ENCODE data around the gene SPATA31E1.
"Not testable (repeated sequence)": the region's sequence is repeated elsewhere in the genome, so short reads cannot be mapped to it uniquely, and the experiment has no call there.

The SPATA31E1 gene

GRCh38 chr9:87884578-87885459 is 2.1 kb downstream of the SPATA31E1 start:
- no peak for DNase-seq (ENCODE audit: low read depth in 2 of 3, low spot score in 2 of 3)

DNA sequence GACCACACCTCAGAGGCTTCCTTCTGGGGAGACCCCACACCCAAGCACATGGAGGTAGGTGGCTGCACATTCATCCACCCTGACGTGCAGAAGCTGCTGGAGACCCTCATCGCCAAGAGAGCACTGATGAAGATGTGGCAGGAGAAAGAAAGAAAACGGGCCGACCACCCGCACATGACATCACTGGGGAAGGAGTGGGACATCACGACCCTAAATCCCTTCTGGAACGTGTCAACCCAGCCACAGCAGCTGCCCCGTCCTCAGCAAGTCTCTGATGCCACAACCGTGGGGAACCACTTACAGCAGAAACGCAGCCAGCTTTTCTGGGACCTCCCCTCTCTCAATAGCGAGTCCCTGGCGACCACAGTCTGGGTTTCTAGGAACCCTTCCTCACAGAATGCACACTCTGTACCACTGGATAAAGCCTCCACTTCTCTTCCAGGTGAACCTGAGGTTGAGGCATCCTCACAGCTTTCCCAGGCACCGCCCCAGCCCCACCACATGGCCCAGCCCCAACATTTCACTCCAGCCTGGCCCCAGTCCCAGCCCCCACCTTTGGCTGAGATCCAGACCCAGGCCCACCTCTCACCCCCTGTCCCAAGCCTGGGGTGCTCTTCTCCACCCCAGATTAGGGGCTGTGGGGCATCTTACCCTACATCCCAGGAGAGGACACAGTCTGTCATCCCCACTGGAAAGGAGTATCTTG is 3.0 kb downstream of the SPATA31E1 start:
- DNase-seq (ENCODE audit: low read depth in 2 of 3, low spot score in 2 of 3) = no peak

GRCh38 chr9:87886210-87886932 is 3.7 kb downstream of the SPATA31E1 start:
- DNase-seq (ENCODE audit: low read depth in 2 of 3, low spot score in 2 of 3) = no peak

GRCh38 chr9:87886933-87887505 is 4.3 kb downstream of the SPATA31E1 start:
- no peak for DNase-seq (ENCODE audit: low read depth in 2 of 3, low spot score in 2 of 3)

- DNase-seq (ENCODE audit: low read depth in 2 of 3, low spot score in 2 of 3) = no peak
Measured at GRCh38 chr9:87887661-87888480, 5.2 kb downstream of the SPATA31E1 start.

GRCh38 chr9:87888501-87888900 is 5.8 kb downstream of the SPATA31E1 start:
- DNase-seq (ENCODE audit: low read depth in 2 of 3, low spot score in 2 of 3) = no peak

- DNase-seq (ENCODE audit: low read depth in 2 of 3, low spot score in 2 of 3) = no peak
Measured at GRCh38 chr9:87889065-87889881, 6.6 kb downstream of the SPATA31E1 start.

GRCh38 chr9:87889882-87890252 is 7.2 kb downstream of the SPATA31E1 start:
- DNase-seq (ENCODE audit: low read depth in 2 of 3, low spot score in 2 of 3) = no peak

GRCh38 chr9:87890837-87891236 is 8.2 kb downstream of the SPATA31E1 start:
- DNase-seq (ENCODE audit: low read depth in 2 of 3, low spot score in 2 of 3) = no peak

GRCh38 chr9:87891754-87892153 is 9.1 kb downstream of the SPATA31E1 start:
- DNase-seq (ENCODE audit: low read depth in 2 of 3, low spot score in 2 of 3) = no peak

- no peak for DNase-seq (ENCODE audit: low read depth in 2 of 3, low spot score in 2 of 3)
Measured at GRCh38 chr9:87892956-87893355, 10.3 kb downstream of the SPATA31E1 start.

DNA sequence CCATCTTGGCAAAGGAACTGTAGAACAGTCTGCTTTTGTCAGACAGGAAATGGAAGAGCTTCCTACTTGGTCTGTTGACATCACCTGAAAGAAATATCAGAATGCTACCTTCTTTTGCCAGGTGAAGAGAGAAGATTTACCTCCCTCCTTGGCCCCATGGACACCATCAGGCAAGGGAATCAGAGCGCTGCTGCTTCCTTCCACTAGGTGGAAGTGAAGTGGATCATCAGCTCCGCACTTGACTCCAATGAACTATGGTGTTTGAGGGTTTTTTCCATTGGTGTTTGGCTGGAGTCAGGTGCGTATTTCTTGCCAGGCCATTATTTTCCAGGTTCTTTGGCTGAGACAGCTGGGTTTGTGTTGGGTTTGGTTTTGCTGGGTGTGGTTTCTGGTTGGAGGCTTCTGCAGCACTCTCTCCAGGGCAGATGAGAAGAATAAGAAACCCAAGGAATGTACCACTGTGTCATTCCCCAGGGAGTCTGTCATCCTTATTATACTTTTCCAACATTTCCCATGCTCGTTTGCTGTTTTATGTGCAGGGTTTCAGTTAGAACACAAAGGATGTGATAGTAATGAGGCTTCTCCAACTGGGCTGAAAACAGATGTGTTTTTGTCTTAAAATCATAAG is 12.4 kb downstream of the SPATA31E1 start:
- no peak for DNase-seq (ENCODE audit: low read depth in 2 of 3, low spot score in 2 of 3)

- no peak for DNase-seq (ENCODE audit: low read depth in 2 of 3, low spot score in 2 of 3)
Measured at GRCh38 chr9:87896891-87897290, 14.2 kb downstream of the SPATA31E1 start.

DNA sequence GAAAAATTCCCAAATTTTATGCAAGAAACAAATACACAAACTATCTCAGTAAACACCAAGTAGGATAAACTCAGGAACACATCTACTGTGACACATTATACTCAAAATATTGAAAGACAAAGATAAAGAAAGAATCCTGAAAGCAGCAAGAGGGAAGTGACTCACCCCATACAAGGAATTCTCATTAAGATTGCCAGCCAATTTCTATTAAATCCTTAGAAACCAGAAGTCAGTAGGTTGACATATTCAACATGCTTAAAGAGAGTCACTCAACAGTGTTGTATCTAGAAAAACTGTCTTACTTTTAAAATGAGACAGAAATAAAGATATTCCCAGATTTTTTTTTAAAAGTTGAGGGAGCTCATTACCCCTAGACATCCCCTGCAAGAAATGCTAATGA is 15.5 kb downstream of the SPATA31E1 start:
- no peak for DNase-seq (ENCODE audit: low read depth in 2 of 3, low spot score in 2 of 3)

- not testable (repeated sequence) for DNase-seq (ENCODE audit: low read depth in 2 of 3, low spot score in 2 of 3)
Measured at GRCh38 chr9:87902371-87902770, 19.7 kb downstream of the SPATA31E1 start.

DNA sequence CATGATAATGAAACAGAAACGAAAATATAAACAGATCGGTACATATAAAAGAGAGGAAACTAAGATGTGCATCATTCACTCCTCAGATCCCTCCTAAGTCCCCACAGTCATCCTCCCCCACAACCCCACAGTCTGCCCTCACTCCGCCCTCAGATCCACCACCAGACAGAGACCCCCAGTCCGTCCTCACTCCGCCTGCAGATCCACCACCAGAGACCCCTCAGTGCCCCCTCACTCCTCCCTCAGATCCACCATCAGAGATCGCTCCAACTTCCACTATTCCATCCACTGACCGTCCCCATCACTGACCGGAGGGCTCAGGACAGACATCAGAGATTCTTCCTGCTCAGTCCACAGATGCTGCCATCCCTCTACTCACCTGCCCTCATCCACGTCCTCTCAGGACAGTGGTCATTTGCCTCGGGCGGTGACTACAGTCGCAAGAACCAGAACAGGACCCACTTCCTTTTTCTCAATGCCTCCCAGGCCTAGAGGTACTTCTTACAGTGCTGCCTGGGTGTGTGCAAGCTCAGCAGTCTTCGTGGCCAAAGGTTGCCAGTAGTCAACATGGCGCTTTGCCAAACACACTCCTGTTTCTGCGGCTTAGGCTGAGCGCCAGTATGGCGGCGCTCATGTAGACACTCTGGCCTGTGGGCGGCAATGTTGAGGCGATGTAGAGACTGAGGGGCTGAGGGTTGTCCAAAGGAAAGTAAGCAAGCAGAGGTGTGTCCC is 26.8 kb downstream of the SPATA31E1 start:
- DNase-seq (ENCODE audit: low read depth in 2 of 3, low spot score in 2 of 3) = no peak

DNA sequence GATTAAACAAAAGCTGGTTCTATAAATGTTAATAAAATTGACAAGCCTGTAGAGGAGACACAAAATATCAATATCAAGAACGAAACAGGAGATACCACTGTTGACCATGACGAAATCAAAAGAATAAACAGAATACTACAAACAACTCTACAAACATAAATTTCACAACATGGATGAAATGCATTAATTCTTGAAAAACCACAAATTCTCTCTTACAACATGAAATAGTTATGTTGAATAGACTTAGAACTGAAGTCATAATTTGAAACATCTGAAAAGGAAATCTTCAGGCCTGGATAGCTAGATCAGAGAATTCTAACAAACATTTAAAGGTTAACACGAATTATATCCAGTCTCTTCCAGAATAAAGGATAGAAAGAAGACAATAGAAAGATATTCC is 28.1 kb downstream of the SPATA31E1 start:
- DNase-seq (ENCODE audit: low read depth in 2 of 3, low spot score in 2 of 3) = no peak

GRCh38 chr9:87917662-87918061 is 35.0 kb downstream of the SPATA31E1 start, which contains the start of gene SPATA31C1:
TSS of gene SPATA31C1 (plus strand) at chr9:87917962.
- not testable (repeated sequence) for DNase-seq (ENCODE audit: low read depth in 2 of 3, low spot score in 2 of 3)

Data from activated CD8-positive, alpha-beta memory T cell treated with anti-CD3 and anti-CD28 coated beads for 48 hours (primary cell).